GM21367 (cell line): ENCODE results near the gene CRYGA.
A peak's percentile ranks its signal among the peaks of the same experiment; 100 is the strongest.
"Not testable (repeated sequence)": the region's sequence is repeated elsewhere in the genome, so short reads cannot be mapped to it uniquely, and the experiment has no call there.

Source experiments
- ATAC-seq: cut with Tn5 transposase; IDR thresholded peaks from one replicate; pipeline ENCODE4 v1.9.1; 2021; ENCODE audit not compliant: unreplicated experiment

CRYGA gene

DNA sequence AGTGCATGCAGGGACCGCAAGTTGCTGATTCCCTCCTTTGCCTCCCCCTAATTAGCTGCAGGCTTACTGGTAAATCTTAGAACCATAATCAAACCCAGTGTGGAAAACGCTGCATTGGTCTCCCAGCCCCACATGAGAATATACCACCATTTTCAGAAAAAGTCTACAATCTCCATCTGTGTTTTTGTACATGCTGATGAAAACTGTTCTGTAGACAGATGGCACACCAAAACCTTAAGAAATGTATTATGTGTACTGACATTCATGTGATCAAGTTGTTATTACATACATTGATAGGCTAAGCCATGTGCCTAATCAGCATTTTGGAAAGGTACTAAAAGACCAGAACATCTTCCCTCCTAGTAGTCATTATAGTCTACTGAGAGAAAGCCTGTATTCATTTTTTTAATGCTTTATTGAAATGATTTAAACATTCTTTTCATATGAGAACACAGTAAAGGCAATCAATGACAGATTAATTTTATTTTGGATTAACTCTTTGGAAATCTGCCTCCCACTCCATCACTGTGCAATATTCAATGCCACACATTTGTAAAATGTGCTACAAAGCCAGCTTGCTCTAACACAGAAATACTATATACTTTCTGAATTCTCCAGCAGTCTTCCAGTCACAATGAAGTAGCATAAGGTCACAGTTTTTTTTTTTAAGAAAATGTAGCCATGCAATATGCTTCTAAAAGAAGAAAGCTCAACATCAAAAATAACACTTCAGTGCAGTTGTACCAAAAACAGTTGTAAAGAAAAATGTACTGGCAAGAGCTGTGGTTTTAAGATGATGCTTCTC is 1.8 kb upstream of the CRYGA start:
- ATAC-seq: no peak

DNA sequence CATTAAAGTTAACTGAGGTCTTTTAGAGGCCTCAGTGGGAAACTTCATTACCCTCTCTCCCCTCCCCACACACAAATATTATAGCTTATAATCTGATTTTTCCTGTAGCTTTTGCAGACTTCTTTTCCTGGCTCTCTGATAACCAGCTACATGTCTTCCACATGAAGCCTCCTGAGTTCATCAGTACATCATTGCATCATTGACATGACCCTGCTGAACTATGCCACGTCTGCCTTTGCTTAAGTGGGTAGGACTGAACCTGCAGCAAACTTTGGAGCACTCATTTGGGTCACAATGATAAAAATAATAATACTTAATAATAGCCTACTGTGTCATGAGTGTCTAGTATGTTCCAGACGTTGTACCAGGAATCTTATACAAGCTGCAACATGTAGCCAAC is 7.0 kb downstream of the CRYGA start:
- ATAC-seq: no peak

DNA sequence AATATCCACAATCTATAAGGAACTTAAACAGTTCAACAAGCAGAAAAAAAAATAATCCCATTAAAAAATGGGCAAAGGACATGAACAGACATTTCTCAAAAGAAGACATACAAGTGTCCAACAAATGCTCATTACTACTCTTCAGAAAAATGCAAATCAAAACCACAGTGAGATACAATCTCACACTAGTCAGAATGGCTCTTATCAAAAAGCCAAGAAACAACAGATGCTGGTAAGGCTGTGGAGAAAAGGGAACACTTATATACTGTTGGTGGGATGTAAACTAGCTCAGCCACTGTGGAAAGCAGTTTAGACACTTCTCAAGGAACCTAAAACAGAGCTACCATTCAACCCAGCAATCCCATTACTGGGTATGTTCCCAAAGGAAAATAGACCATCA is 10.2 kb downstream of the CRYGA start:
- ATAC-seq: no peak

DNA sequence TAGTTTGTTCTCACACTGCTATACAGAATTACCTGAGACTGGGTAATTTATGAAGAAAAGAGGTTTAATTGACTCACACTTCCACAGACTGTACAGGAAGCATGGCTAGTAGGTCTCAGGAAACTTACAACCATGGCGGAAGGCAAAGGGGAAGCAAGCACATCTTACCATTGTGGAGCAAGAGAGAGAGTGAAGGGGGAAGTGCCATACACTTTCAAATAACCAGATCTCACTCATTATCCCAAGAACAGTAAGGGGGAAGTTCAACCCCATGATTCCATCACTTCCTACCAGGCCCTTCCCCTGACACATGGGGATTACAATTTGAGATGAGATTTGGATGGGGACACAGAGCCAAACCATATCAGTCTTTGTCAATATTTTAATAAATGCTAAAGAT is 12.4 kb downstream of the CRYGA start:
- no peak for ATAC-seq

DNA sequence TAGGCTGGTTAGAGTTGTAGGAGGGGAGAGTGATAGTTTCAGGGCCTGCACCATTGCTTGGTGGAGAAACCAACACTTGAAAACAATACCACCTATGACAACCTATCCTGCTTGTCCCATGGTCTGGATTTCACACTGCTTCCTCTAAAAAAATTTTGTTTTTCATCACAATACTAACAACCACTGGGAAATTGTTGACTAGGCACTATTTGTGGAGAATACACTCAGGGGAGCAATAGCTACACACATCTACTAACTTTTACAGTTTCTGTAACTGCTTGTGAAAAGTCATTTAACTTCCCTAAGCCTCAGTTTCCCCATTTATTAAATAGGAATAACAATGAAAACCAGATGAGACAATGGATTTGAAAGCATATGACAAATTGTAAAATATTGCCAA is 13.3 kb downstream of the CRYGA start:
- ATAC-seq: no peak

DNA sequence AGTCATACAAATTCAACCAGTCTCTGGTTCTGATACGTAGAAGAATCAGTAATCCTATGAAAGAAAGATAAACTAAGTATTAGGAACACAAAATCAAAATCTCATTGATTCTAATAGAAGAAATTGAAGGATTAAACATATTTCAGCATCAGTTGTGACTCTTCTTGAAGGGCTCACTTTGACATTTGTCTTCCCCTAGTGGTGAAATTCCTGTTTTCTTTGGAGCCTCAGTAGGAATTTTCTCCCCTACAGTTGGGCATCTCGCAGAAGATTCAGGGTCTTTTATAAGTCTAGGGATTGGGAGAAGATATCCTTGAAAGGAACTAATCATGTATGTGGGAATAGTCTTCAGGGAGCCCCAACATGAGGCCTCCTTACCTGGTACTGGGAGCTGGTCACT is 14.6 kb downstream of the CRYGA start:
- ATAC-seq: no peak

DNA sequence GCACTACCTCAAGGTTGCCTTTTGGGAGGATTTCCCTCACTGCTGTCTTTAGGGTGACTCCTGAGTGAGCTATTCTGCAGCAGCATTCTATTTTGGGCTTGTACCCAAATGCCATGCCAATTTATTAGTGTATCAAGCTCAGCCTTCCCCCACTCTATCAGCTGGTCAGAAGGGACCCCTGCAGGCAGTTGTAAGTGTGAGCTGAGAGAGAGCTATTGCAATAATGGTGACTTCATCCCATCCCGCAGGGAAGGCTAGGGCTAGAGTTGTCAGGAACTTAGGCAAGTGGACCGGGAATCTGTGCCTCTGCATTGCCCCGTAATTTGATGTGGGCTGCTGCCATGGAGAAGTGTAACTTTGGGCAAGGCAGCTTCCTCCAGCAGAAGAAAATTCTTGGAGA is 15.6 kb downstream of the CRYGA start:
- ATAC-seq: no peak

DNA sequence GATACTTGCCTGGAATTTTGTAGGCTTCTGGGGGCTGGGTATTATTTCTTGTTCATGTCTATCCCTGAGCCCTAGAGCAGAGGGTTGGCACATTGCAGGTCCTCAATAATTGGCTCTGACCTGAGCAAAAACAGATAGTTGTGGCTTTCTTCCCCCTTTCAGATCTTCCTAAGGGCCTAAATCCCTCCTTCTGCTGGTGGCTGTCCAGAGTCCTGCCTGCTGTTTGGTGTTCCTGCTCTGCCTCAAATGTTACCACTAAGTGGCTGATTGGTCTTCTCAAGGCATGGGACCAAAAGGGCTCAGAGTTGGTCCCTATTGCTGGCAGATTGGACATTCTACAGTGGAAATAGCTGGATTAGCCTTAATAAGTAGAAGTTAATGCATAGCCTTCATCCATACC is 16.4 kb downstream of the CRYGA start:
- no peak for ATAC-seq

DNA sequence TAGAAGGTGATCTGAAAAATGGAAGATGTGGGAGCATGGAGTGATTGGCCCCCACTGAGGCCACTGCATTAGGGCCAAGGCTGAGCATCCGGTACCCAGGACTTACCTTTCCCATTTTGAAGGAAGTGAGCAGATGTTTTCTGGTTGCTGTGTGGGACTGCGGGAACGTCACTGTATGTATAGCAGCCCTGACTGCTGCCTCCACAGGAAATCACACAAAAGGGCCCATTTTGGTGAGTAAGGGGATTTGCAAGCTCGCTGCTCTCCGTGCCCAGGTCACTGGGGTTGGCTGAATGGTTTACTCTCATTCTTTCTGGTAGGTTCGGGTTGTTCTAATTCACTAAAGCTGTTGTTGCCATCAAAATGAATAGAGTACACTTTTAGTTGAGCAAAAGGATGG is 17.4 kb downstream of the CRYGA start, which contains the start of gene CRYGB:
Gene CRYGB (minus strand): TSS at position 153 of the 400 bp plus-strand sequence. CDS start 38 bp downstream, at position 115.
- ATAC-seq: no peak

DNA sequence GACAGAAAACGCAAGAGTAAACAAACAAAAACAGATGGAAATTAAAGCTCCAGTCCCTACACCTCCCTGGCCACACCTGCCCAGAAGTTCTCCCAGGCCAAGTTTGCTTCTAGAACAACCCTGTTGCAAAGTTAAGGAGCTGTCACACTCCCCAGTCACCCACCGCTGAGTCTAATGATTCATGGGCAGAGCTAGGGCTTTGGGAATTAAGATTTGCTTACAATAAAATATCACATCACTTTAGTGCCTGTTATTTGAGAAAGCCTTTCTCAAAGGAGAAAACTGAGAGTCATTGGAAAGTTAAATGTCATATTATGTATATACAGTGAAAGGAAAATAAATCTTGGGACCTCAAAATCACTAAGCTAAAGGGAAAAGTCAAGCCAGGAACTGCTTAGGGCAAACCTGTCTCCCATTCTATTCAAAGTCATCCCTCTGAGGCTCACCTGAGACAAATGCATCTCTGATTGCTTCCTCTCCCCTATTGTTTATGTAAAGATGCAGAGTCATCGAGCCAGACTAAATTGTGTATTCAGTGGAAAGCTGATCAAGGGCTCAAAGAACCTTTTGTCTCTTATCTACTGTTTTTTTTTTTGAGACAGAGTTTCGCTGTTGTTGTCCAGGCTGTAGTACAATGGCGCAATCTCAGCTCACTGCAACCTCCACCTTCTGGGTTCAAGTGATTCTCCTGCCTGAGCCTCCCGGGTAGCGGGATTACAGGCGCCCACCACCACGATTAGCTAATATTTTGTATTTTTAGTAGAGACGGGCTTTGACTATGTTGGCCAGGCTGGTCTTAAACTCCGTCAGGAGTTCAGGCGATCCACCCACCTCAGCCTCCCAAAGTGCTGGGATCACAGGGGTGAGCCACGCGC is 20.2 kb downstream of the CRYGA start:
- ATAC-seq: no peak

DNA sequence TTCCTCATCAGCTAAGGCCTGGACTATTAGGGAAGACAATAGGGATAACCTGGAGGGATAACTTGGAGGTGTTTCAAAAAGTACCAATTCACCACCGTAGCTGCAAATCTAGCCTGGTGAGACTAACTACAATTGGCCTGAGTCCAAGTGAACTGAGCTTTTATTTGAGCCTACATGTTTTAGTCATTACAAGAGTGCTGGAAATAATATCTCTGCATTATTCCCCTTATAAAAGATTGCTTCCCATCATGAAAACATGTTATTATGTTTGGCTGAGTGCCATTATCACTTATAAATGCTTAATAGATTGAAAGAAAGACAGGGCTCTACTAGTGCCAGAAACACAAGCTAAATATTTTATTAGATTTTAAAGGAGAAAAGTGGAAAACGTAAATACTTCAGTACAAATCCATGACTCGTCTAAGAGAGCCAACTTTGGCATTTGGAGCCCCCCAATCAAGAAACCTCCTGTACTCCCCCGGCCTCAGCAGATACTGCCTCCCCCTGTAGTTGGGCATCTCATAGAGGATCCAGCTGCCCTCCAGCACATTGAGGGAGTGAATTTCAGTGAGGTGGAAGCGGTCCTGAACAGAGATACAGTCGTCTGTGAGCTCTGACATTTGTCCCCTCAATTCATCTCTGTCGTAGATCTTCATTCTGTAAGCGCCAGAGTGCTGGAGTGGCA is 21.0 kb downstream of the CRYGA start:
- no peak for ATAC-seq

DNA sequence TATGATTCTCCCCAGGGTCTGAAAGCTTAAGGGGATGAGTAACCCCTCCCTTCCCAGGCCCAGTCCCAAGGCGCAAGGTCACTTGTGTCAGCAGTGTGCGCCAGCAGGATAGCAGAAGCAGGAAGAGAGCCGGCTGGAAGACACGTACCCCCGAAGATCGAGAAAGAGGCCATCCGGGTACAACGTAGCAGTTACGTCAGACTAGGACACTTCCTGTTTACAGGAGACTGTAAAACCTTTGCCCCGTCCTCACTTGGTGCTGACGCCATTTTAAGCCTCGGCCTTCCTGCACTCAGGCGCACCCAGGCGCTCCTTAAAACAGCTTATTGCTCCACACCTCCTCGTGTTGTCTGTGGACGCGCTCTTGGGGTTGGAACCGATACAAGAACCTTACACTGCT is 23.9 kb downstream of the CRYGA start:
- no peak for ATAC-seq

DNA sequence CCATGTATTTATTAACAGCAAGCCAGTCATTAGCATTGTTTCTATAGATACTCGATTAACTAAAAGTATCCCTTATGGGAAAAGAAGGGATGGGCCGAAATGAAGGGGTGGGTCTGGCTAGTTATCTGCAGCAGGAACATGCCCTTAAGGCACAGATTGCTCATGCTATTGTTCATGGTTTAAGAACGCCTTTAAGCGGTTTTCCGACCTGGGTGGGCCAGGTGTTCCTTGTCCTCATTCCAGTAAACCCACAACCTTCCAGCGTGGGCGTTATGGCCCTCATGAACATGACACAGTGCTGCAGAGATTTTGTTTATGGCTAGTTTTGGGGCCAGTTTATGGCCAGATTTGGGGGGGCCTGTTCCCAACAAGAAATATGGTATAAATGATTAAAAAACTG is 25.1 kb downstream of the CRYGA start:
- ATAC-seq: not testable (repeated sequence)

DNA sequence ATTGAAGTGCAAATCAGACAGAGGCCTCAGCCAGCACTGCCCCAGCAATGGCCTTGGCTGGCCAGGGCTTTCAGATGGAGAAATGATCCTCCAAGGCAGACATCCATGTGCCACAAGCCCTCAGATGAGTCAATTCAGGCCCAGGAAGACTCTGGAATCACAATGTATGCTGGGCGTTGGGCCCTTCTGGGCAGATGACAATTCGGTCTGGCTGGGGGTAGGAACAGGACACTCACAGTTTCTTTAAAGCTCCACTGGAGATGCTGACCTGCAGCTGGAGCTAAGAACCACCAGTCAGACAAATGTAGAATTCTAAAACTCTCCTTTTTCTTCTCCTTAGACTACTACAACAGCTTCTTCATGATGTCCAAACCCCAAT is 26.7 kb downstream of the CRYGA start:
- no peak for ATAC-seq

DNA sequence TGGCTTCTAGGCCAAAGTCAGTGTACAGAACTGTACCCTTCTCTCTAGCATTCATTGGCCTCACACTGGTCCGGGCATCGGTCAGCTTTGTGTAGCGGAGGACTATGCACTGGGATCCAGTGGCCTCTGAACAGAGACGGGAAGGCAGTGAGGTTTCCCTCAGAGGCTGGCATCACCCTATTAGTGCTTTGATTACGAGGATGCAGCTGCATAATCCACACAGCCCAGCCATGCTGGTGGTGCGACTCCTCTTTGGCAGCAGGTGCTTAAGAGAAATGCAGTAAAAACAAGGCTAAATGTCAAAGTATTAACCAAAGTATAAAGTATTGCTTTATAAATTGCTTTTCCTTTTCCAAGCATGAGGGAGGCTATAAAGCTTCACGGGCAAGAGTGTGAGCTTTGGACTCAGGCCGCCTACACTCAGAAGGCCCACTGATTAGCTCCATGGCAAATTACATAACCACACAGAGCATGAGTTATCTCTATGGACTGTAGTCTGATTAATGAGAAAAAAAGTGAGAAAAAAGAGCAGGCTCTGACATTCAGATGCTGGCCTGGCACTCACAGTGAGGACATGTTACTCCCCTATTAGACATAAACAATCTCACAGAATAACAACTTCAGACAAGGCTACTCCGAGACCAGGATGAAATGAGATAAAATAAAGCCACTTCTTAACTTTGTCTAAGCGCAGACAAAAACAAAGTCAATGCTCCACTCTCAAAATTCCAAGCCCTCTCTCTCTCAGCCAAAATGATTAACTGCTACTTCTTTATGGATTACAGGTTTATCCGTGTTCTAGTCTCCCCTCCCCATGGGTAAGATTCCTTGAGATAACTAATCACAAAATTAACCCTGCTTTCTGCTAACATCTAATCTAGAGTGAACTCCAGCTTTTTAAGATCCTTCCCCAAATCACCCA is 27.3 kb downstream of the CRYGA start:
- ATAC-seq: no peak

DNA sequence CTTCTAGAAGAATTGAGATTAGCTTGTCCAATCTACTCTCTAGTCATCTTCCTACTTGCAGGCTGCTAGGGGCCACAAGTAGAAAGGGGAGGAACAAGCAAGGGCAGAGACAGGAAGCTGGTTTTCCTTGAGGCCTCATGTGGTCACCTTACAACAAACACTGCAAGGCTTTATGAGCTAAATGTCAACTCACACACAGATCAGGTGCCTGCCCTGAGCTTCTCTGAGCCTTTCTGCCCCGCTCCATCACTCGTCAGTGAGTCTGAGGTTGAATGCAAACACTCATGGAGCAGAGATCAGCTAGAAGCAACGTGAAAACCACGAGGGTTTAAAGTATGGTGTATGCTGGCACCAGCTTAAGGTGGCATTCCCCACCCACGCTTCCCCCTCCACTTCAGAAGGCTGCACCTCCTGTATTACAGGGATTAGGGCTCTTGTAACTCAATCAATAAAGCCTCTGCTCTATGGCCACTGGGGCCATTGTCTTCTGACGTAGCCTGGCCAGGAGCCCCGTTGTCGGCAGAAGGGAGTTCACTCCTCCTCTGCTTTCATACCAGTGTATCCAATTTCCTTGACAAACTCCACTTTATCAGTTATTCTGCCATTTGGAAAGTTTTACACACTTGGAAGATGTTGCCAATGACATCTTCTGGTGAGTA is 28.3 kb downstream of the CRYGA start:
- peak; percentile 68 for ATAC-seq

DNA sequence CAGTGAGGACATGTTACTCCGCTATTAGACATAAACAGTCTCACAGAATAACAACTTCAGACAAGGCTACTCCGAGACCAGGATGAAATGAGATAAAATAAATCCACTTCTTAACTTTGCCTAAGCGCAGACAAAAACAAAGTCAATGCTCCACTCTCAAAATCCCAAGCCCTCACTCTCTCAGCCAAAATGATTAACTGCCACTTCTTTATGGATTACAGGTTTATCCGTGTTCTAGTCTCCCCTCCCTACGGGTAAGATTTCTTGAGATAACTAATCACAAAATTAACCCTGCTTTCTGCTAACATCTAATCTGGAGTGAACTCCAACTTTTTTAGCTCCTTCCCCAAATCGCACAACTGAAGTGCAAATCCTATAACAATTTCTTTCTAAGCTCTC is 32.7 kb downstream of the CRYGA start:
- ATAC-seq: no peak

DNA sequence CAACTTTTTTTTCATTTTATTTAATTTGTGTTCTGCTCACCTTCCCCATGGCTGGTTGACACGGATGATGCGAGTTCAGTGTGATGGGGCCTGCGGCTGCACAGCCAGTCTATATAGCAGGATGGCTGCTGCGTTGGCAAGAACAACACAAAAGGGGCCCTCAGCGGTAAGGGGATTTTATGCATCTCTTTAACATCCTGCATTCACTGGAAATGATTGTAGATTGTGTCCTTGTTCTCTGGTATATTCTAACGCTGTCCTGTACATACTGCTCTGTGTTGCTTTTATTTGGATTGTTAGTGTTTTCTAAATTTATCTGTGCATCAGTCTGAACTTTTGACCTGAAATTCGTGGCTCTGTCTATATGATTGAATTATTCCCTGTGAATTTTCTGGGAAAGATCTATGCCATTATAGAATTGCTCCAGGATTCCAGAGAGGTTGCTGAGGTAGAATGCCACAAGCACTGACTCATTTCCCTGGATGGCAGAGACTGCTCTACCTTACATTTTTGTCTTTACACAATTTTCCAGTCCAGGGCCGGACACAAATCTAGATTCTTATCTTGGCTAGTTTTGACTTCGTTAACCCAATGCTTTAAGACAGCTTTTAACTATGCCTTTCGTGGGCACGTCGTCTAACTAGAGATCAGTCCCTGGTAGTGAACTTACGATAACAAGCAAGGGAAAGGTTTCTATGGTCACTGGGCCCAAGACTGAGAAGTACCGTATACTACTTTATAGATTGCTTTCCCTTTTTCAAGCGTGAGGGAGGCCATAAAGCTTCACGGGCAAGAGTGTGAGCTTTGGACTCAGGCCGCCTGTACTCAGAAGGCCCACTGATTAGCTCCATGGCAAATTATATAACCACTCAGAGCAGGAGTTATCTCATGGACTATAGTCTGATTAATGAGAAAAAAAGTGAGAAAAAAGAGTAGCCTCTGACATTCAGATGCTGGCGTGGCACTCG is 33.4 kb downstream of the CRYGA start, which contains the start of gene CRYGC:
Gene CRYGC (minus strand): TSS at position 85 of the 968 bp plus-strand sequence. CDS start 36 bp downstream, at position 49.
- ATAC-seq: no peak

DNA sequence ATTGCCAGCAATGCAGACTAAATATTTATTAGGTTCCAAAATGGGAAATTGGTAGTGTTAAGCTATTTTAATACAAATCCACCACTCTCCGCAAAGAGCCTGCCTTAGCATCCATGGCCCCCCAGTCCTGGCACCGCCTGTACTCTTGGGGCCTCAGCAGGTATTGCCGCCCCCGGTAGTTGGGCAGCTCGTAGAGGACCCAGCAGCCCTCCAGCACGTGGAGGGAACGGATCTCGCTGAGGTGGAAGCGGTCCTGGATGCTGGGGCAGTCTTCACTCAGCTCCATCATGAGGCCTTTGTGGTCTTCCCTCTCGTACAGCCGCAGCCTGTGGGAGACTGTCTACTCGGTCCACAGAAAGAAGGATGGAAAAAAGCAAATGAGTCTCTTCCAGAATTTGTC is 35.3 kb downstream of the CRYGA start:
- ATAC-seq: no peak
